Natural killer cell (primary cell): ENCODE data around the gene STARD10. TPM values are rescaled to one million over a fixed set of nuclear protein-coding genes. Genes with fewer than 3 reads are reported as not detected.

ENCODE experiments used
- ATAC-seq, 3 donors: fragments of 150-1000 bp in 2 of 3; fragments of 200-7000 bp in 1 of 3; cut with Tn5 transposase; 1 replicate in 1 of 3; 2 replicates in 2 of 3; pipeline ENCODE4 v1.10.0; 2021; ENCODE audit warnings: mild to moderate bottlenecking in 2 of 3, moderate library complexity in 2 of 3
- DNase-seq, 2 donors: peaks; one replicate each; pipeline versions ENCODE4 v3.0.0 to v3.0.0-alpha.2; 2013 to 2021; ENCODE audit warnings: mixed read lengths in 1 of 2
- H3K27ac ChIP-seq: one replicate; pipeline ENCODE4 v1.5.1; 2013; ENCODE audit warnings: mild to moderate bottlenecking, low read length
- H3K27me3 ChIP-seq: one replicate; pipeline ENCODE4 v1.6.1; 2013; ENCODE audit warnings: low read length; ENCODE audit not compliant: control insufficient read depth, insufficient read depth
- H3K36me3 ChIP-seq: one replicate; pipeline ENCODE4 v1.6.1; 2013; ENCODE audit warnings: low read length; ENCODE audit not compliant: control insufficient read depth, insufficient read depth
- H3K4me1 ChIP-seq: one replicate; pipeline ENCODE4 v1.6.1; 2013; ENCODE audit warnings: low read length; ENCODE audit not compliant: control insufficient read depth, insufficient read depth
- H3K4me3 ChIP-seq: one replicate; pipeline ENCODE4 v1.5.1; 2013; ENCODE audit warnings: low read length
- H3K9me3 ChIP-seq: one replicate; pipeline ENCODE4 v1.6.1; 2013; ENCODE audit warnings: low read length; ENCODE audit not compliant: control insufficient read depth, insufficient read depth
- H3K27ac Mint-ChIP-seq, 2 donors: one replicate each; pipeline ENCODE4 v1.8.0; 2022; ENCODE audit warnings: mild to moderate bottlenecking in 2 of 2, mixed read lengths in 2 of 2, moderate library complexity in 1 of 2
- H3K27me3 Mint-ChIP-seq, 2 donors: one replicate each; pipeline ENCODE4 v1.8.0; 2022; ENCODE audit warnings: low read depth in 2 of 2, mixed read lengths in 2 of 2
- H3K36me3 Mint-ChIP-seq: one replicate; pipeline ENCODE4 v1.8.0; 2022; ENCODE audit warnings: mixed read lengths
- H3K4me1 Mint-ChIP-seq, 2 donors: one replicate each; pipeline ENCODE4 v1.8.0; 2022; ENCODE audit warnings: mixed read lengths in 2 of 2
- H3K4me3 Mint-ChIP-seq: one replicate; pipeline ENCODE4 v1.8.0; 2022; ENCODE audit warnings: mild to moderate bottlenecking, moderate library complexity, mixed read lengths
- H3K9me3 Mint-ChIP-seq, 2 donors: one replicate each; pipeline ENCODE4 v1.8.0; 2022; ENCODE audit warnings: mixed read lengths in 2 of 2
- WGBS: methylation state at CpG from one replicate; pipeline ENCODE4 v1.1.7; 2013; ENCODE audit warnings: missing lambda C conversion rate; ENCODE audit not compliant: insufficient coverage; 5-methylcytosine and 5-hydroxymethylcytosine counted together
- intact Hi-C: fragments of 100-400 bp; cut with micrococcal nuclease; formaldehyde crosslinking; loops from one replicate; pipeline ENCODE4 v1.14.2; 2022
- total RNA-seq, 4 donors: library from RNA; stranded (reverse); fragments of 120-200 nt in 1 of 4; gene quantifications; one replicate each; pipeline versions ENCODE4 v1.2.3 to v1.2.4, GENCODE V29; 2013 to 2022
- TF ChIP-seq, protein P1 (sequence below): fragments of 200-600 bp; IDR thresholded peaks from one replicate; pipeline ENCODE4 v1.8.0; 2022; ENCODE audit warnings: antibody characterized with exemption

The STARD10 gene
- total RNA-seq, 3 donors from 2014 or later (not counting 1 experiment from before 2014, with no cell fraction given): 10.9 to 17.3 (median 11.7) TPM

DNA sequence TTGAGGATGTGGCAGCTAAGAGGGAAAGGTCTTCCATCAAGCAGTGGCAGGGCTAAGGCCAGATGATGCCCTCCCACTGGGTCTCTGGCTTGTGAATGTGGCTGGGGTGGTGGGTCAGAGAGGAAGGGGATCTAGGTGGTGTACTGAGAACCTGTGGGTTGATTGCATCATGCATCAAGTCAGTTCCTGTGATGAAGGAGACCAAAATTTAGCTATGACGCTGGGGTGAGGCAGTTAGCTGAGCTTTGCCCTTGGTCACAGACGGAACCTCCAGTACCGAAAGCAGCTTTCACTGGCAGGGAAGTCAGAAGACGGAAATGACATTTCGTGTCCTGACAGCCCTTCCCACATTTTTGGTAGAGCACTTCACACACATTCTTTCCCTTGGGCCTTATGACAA lies 41.1 kb upstream of the STARD10 start:
- intact Hi-C loops: no loop called here
- H3K4me3 ChIP-seq: no peak overlapping the region
- H3K4me3 Mint-ChIP-seq: no peak overlapping the region
- no peak overlapping the region for H3K27ac ChIP-seq
- H3K27me3 Mint-ChIP-seq: no peaks in the 10 kb centered on the region
- H3K9me3 Mint-ChIP-seq: no peaks in the 10 kb centered on the region
- no peaks in the 10 kb centered on the region for H3K27me3 ChIP-seq
- no peaks in the 10 kb centered on the region for H3K36me3 Mint-ChIP-seq
- peaks cover 4% of the 10 kb centered on the region for H3K4me1 ChIP-seq
- WGBS: 84% methylated on average over 5 of the region's 5 CpGs
- no peaks in the 10 kb centered on the region for H3K9me3 ChIP-seq
- DNase-seq: no peak
- peak overlapping the region; percentile 57 to 95 for H3K27ac Mint-ChIP-seq
- TF ChIP-seq, protein P1, sequence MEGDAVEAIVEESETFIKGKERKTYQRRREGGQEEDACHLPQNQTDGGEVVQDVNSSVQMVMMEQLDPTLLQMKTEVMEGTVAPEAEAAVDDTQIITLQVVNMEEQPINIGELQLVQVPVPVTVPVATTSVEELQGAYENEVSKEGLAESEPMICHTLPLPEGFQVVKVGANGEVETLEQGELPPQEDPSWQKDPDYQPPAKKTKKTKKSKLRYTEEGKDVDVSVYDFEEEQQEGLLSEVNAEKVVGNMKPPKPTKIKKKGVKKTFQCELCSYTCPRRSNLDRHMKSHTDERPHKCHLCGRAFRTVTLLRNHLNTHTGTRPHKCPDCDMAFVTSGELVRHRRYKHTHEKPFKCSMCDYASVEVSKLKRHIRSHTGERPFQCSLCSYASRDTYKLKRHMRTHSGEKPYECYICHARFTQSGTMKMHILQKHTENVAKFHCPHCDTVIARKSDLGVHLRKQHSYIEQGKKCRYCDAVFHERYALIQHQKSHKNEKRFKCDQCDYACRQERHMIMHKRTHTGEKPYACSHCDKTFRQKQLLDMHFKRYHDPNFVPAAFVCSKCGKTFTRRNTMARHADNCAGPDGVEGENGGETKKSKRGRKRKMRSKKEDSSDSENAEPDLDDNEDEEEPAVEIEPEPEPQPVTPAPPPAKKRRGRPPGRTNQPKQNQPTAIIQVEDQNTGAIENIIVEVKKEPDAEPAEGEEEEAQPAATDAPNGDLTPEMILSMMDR: no peak
- H3K36me3 ChIP-seq: peaks cover 29% of the 10 kb centered on the region
- peak in 2 of 3 donors; percentile 14 to 48 for ATAC-seq
- H3K4me1 Mint-ChIP-seq: peaks cover 6 to 23% of the 10 kb centered on the region in 2 donors

- no peaks in the 10 kb centered on the region for H3K27me3 Mint-ChIP-seq
- intact Hi-C loops: no loop called here
- Histone ChIP-seq H3K27ac (no peak overlapping the region), H3K4me1 (peaks cover 5% of the 10 kb centered on the region), H3K36me3 (peaks cover 32% of the 10 kb centered on the region), H3K27me3 (no peaks in the 10 kb centered on the region), H3K9me3 (no peaks in the 10 kb centered on the region), H3K4me3 (no peak overlapping the region)
- no peaks in the 10 kb centered on the region for H3K36me3 Mint-ChIP-seq
- H3K4me1 Mint-ChIP-seq: peaks cover 9 to 27% of the 10 kb centered on the region in 2 donors
- no peak overlapping the region for H3K4me3 Mint-ChIP-seq
- H3K9me3 Mint-ChIP-seq: no peaks in the 10 kb centered on the region
- DNase-seq (no peak), ATAC-seq (no peak)
- TF ChIP-seq, protein P1: no peak
- H3K27ac Mint-ChIP-seq: peak overlapping the region; percentile 57 to 95
- 97% methylated on average over 7 of the region's 8 CpGs for WGBS
Measured at GRCh38 chr11:72833811-72834493, 40.1 kb upstream of the STARD10 start.

GRCh38 chr11:72833083-72833733 lies 39.4 kb upstream of the STARD10 start:
- 97% methylated on average over 5 of the region's 5 CpGs for WGBS
- H3K27ac ChIP-seq: no peak overlapping the region
- intact Hi-C loops: no loop called here

More at GRCh38 chr11:72833083-72833733, 39.4 kb upstream of the STARD10 start:
- Mint-ChIP-seq H3K4me1 (peaks cover 12 to 33% of the 10 kb centered on the region in 2 donors), H3K4me3 (no peak overlapping the region), H3K27me3 (no peaks in the 10 kb centered on the region), H3K36me3 (no peaks in the 10 kb centered on the region), H3K27ac (peak overlapping the region; percentile 74 to 95), H3K9me3 (no peaks in the 10 kb centered on the region)
- Histone ChIP-seq H3K9me3 (no peaks in the 10 kb centered on the region), H3K4me1 (peaks cover 12% of the 10 kb centered on the region), H3K36me3 (peaks cover 32% of the 10 kb centered on the region), H3K4me3 (no peak overlapping the region), H3K27me3 (no peaks in the 10 kb centered on the region)
- no peak for ATAC-seq
- TF ChIP-seq, protein P1: no peak
- DNase-seq: no peak
